Thoracic aorta (tissue), 2 donors: ENCODE data around the gene FIZ1. TPM values are rescaled to one million over a fixed set of nuclear protein-coding genes. Genes with fewer than 3 reads are reported as not detected.
A peak's percentile ranks its signal among the peaks of the same experiment; 100 is the strongest.
"Not testable (repeated sequence)": the region's sequence is repeated elsewhere in the genome, so short reads cannot be mapped to it uniquely, and the experiment has no call there.

Source experiments
- ATAC-seq: fragments of 150-250 bp; one replicate; pipeline ENCODE4 v1.8.0; 2017; ENCODE audit warnings: low read depth; ENCODE audit not compliant: insufficient number of reproducible peaks, low FRiP score
- DNase-seq: peaks from one replicate; pipeline ENCODE4 v3.0.0-alpha.2; 2020; ENCODE audit warnings: low spot score
- H3K27ac ChIP-seq, 2 donors: fragments of 200-600 bp; sonication (generic); 1 replicate in 1 of 2; 2 replicates in 1 of 2; pipeline ENCODE4 v1.5.1; 2016; ENCODE audit warnings: mild to moderate bottlenecking in 2 of 2, moderate library complexity in 2 of 2
- H3K27me3 ChIP-seq: fragments of 200-600 bp; sonication (generic); replicated peaks from 2 replicates; pipeline ENCODE4 v1.6.0; 2016; ENCODE audit warnings: mild to moderate bottlenecking; ENCODE audit not compliant: insufficient read depth
- H3K36me3 ChIP-seq: fragments of 200-600 bp; sonication (generic); one replicate; pipeline ENCODE4 v1.5.1; 2016
- H3K4me1 ChIP-seq, 2 donors: fragments of 200-600 bp; sonication (generic); 1 replicate in 1 of 2; 2 replicates in 1 of 2; pipeline versions ENCODE4 v1.5.1 to v1.6.0; 2016; ENCODE audit warnings: low read depth in 2 of 2, mild to moderate bottlenecking in 1 of 2; ENCODE audit not compliant: control insufficient read depth in 1 of 2
- H3K4me3 ChIP-seq: fragments of 200-600 bp; sonication (generic); 2 replicates; pipeline ENCODE4 v1.5.1; 2016; ENCODE audit warnings: mild to moderate bottlenecking
- H3K9me3 ChIP-seq: fragments of 200-600 bp; sonication (generic); 2 replicates; pipeline ENCODE4 v1.5.1; 2016
- CTCF ChIP-seq: fragments of 200-600 bp; sonication (generic); IDR thresholded peaks from one replicate; pipeline ENCODE4 v1.5.1; 2019; ENCODE audit warnings: antibody characterized with exemption
- total RNA-seq, 2 donors: library from RNA; depleted of rRNA; stranded (reverse); fragments of >200 nt; gene quantifications; one replicate each; pipeline versions ENCODE4 v1.1.0 to v1.2.3, GENCODE V29; 2016

The FIZ1 gene
- total RNA-seq, 2 donors from 2014 or later, result 9.5 to 17.3 TPM

GRCh38 chr19:55588738-55589137 lies 10.6 kb downstream of the FIZ1 start:
- TF ChIP-seq CTCF, result no peak
- no peaks in the 10 kb centered on the region for H3K36me3 ChIP-seq
- no peaks in the 10 kb centered on the region for H3K9me3 ChIP-seq
- no peak for ATAC-seq
- H3K4me3 ChIP-seq, result no peak overlapping the region
- DNase-seq, result no peak
- peaks cover 9 to 15% of the 10 kb centered on the region in 2 donors for H3K4me1 ChIP-seq
- H3K27me3 ChIP-seq, result no peaks in the 10 kb centered on the region
- no peak overlapping the region for H3K27ac ChIP-seq

GRCh38 chr19:55586976-55587668 lies 12.2 kb downstream of the FIZ1 start:
- H3K27me3 ChIP-seq, result no peaks in the 10 kb centered on the region
- no peak for TF ChIP-seq CTCF
- H3K4me1 ChIP-seq, result peaks cover 9 to 15% of the 10 kb centered on the region in 2 donors
- peak overlapping the region; percentile 75 for H3K4me3 ChIP-seq
- peak; percentile 53 for ATAC-seq
- H3K36me3 ChIP-seq, result no peaks in the 10 kb centered on the region
- no peak overlapping the region for H3K27ac ChIP-seq
- no peaks in the 10 kb centered on the region for H3K9me3 ChIP-seq
- DNase-seq, result peak; percentile 68

GRCh38 chr19:55585658-55586339 lies 13.5 kb downstream of the FIZ1 start:
- no peaks in the 10 kb centered on the region for H3K36me3 ChIP-seq
- H3K27me3 ChIP-seq, result no peaks in the 10 kb centered on the region
- H3K4me3 ChIP-seq, result peak overlapping the region; percentile 75
- no peaks in the 10 kb centered on the region for H3K9me3 ChIP-seq
- DNase-seq (no peak), ATAC-seq (peak; percentile 29)
- H3K4me1 ChIP-seq, result peaks cover 12 to 26% of the 10 kb centered on the region in 2 donors
- H3K27ac ChIP-seq, result peak overlapping the region; percentile 43 to 64
- no peak for TF ChIP-seq CTCF

- H3K27me3 ChIP-seq, result no peaks in the 10 kb centered on the region
- no peak for DNase-seq
- no peak overlapping the region for H3K27ac ChIP-seq
- H3K36me3 ChIP-seq, result no peaks in the 10 kb centered on the region
- no peak overlapping the region for H3K4me3 ChIP-seq
- no peak for TF ChIP-seq CTCF
- no peaks in the 10 kb centered on the region for H3K9me3 ChIP-seq
- ATAC-seq, result no peak
- peaks cover 12 to 29% of the 10 kb centered on the region in 2 donors for H3K4me1 ChIP-seq
Measured at GRCh38 chr19:55584871-55585270, 14.4 kb downstream of the FIZ1 start.

GRCh38 chr19:55583897-55584296 lies 15.4 kb downstream of the FIZ1 start:
- H3K27ac ChIP-seq, DNase-seq, H3K4me3 ChIP-seq, ATAC-seq, H3K27me3 ChIP-seq, H3K9me3 ChIP-seq, H3K36me3 ChIP-seq: not testable (repeated sequence)
- H3K4me1 ChIP-seq, result peaks cover 12 to 35% of the 10 kb centered on the region in 2 donors

- Histone ChIP-seq H3K36me3 (peaks cover 17% of the 10 kb centered on the region), H3K4me1 (peaks cover 12 to 34% of the 10 kb centered on the region in 2 donors)
- H3K9me3 ChIP-seq, ATAC-seq, H3K4me3 ChIP-seq, H3K27ac ChIP-seq, DNase-seq, H3K27me3 ChIP-seq: not testable (repeated sequence)
Measured at GRCh38 chr19:55582284-55582683, 17.0 kb downstream of the FIZ1 start.
